Chondrocyte (in vitro differentiated cells): ENCODE measurements around the gene ANKRD11. TPM values are rescaled to one million over a fixed set of nuclear protein-coding genes. Genes with fewer than 3 reads are reported as not detected.

Experiments
- DNase-seq: peaks from one replicate; pipeline ENCODE4 v3.0.0; 2021; ENCODE audit warnings: mixed read lengths, low spot score
- H3K27ac Mint-ChIP-seq: one replicate; pipeline ENCODE4 v1.8.0; 2021; ENCODE audit warnings: mild to moderate bottlenecking, moderate library complexity, mixed read lengths; ENCODE audit not compliant: unreplicated experiment
- H3K27me3 Mint-ChIP-seq: 2 replicates; pipeline ENCODE4 v1.8.0; 2021; ENCODE audit warnings: low read depth, mixed read lengths
- H3K36me3 Mint-ChIP-seq: 2 replicates; pipeline ENCODE4 v1.8.0; 2021; ENCODE audit warnings: low read depth, mixed read lengths
- H3K4me1 Mint-ChIP-seq: 2 replicates; pipeline ENCODE4 v1.8.0; 2021; ENCODE audit warnings: low read depth, mild to moderate bottlenecking, mixed read lengths
- H3K4me3 Mint-ChIP-seq: one replicate; pipeline ENCODE4 v1.8.0; 2021; ENCODE audit warnings: mild to moderate bottlenecking, moderate library complexity, mixed read lengths; ENCODE audit not compliant: unreplicated experiment
- H3K9me3 Mint-ChIP-seq: 2 replicates; pipeline ENCODE4 v1.8.0; 2021; ENCODE audit warnings: low read depth, mixed read lengths
- CTCF ChIP-seq: fragments of 200-600 bp; sonication (generic); IDR thresholded peaks from 2 replicates; pipeline ENCODE4 v1.5.0; 2021; ENCODE audit warnings: antibody characterized with exemption, mild to moderate bottlenecking, moderate library complexity
- long read RNA-seq: library from polyadenylated mRNA; stranded (forward); transcript quantifications from one replicate; pipeline ENCODE4 v2.0.0, GENCODE V29; 2021
- total RNA-seq: library from RNA; stranded (reverse); gene quantifications from 3 replicates; pipeline ENCODE4 v1.2.1, GENCODE V29; 2021

ANKRD11 gene
- total RNA-seq: 106 to 185 TPM (median 180 TPM) in 3 replicates
- long read RNA-seq, full-length matches to known transcripts: 12 of 89 reads
- long read RNA-seq, partial matches to known transcripts: 44 of 89 reads
- long read RNA-seq, other reads (novel, unspliced or antisense): 33 of 89 reads

GRCh38 chr16:89490439-89491237, at the start of gene ANKRD11:
Gene ANKRD11, minus strand, starts transcription at chr16:89490561. Its CDS starts 173,542 bp downstream, at chr16:89317019.
- H3K4me1 Mint-ChIP-seq: peaks cover 57% of the 10 kb centered on the region
- no peaks in the 10 kb centered on the region for H3K9me3 Mint-ChIP-seq
- peak within 1 kb of the TSS; percentile 87 for H3K4me3 Mint-ChIP-seq

GRCh38 chr16:89538286-89538685, 47.9 kb upstream of the ANKRD11 start:
- Mint-ChIP-seq H3K4me3 (no peak overlapping the region), H3K9me3 (no peaks in the 10 kb centered on the region), H3K27me3 (no peaks in the 10 kb centered on the region), H3K36me3 (peaks cover 22% of the 10 kb centered on the region), H3K4me1 (no peaks in the 10 kb centered on the region), H3K27ac (no peak overlapping the region)
- no peak for TF ChIP-seq CTCF
- DNase-seq: no peak

More at GRCh38 chr16:89490439-89491237, at the start of gene ANKRD11:
- H3K36me3 Mint-ChIP-seq: peaks cover 4% of the 10 kb centered on the region
- DNase-seq: peak; percentile 100
- no peaks in the 10 kb centered on the region for H3K27me3 Mint-ChIP-seq
- H3K27ac Mint-ChIP-seq: peak within 1 kb of the TSS; percentile 99
- TF ChIP-seq CTCF: no peak

- Mint-ChIP-seq H3K27ac (no peak overlapping the region), H3K9me3 (no peaks in the 10 kb centered on the region), H3K36me3 (peaks cover 28% of the 10 kb centered on the region), H3K4me1 (no peaks in the 10 kb centered on the region), H3K27me3 (no peaks in the 10 kb centered on the region), H3K4me3 (no peak overlapping the region)
- no peak for TF ChIP-seq CTCF
- DNase-seq: no peak
Observed at GRCh38 chr16:89537549-89537925, 47.2 kb upstream of the ANKRD11 start.

- Mint-ChIP-seq H3K27ac (no peak overlapping the region), H3K9me3 (no peaks in the 10 kb centered on the region), H3K36me3 (peaks cover 29% of the 10 kb centered on the region), H3K4me3 (no peak overlapping the region), H3K4me1 (no peaks in the 10 kb centered on the region), H3K27me3 (no peaks in the 10 kb centered on the region)
- DNase-seq: no peak
- TF ChIP-seq CTCF: no peak
Observed at GRCh38 chr16:89536886-89537548, 46.7 kb upstream of the ANKRD11 start.

- Mint-ChIP-seq H3K27me3 (no peaks in the 10 kb centered on the region), H3K27ac (no peak overlapping the region), H3K4me3 (no peak overlapping the region), H3K9me3 (no peaks in the 10 kb centered on the region), H3K4me1 (no peaks in the 10 kb centered on the region), H3K36me3 (peaks cover 32% of the 10 kb centered on the region)
- DNase-seq: no peak
- TF ChIP-seq CTCF: no peak
Observed at GRCh38 chr16:89536371-89536770, 46.0 kb upstream of the ANKRD11 start.
